Kidney epithelial cell (primary cell): ENCODE data around the gene IL1RN. TPM values are rescaled to one million over a fixed set of nuclear protein-coding genes. Genes with fewer than 3 reads are reported as not detected.
"Not testable (repeated sequence)": the region's sequence is repeated elsewhere in the genome, so short reads cannot be mapped to it uniquely, and the experiment has no call there.

Experiments used
- DNase-seq: peaks from one replicate; pipeline ENCODE4 v3.0.0-alpha.2; 2010; ENCODE audit warnings: low read depth
- H3K27me3 ChIP-seq: 2 replicates; pipeline ENCODE4 v1.6.0; 2011; ENCODE audit warnings: low read length; ENCODE audit not compliant: control insufficient read depth, insufficient read depth
- H3K36me3 ChIP-seq: 2 replicates; pipeline ENCODE4 v1.5.1; 2011; ENCODE audit warnings: low read length; ENCODE audit not compliant: control insufficient read depth, insufficient read depth
- H3K4me3 ChIP-seq: 2 replicates; pipeline ENCODE4 v1.5.1; 2011; ENCODE audit warnings: low read depth, mild to moderate bottlenecking, control low read depth, low read length
- CTCF ChIP-seq: IDR thresholded peaks from 2 replicates; pipeline ENCODE4 v1.5.1; 2011; ENCODE audit warnings: mild to moderate bottlenecking, moderate library complexity, low read length, control low read depth, inconsistent platforms; ENCODE audit not compliant: insufficient read depth, poor library complexity, severe bottlenecking
- total RNA-seq: library from RNA; depleted of rRNA; stranded (reverse); fragments of >200 nt; gene quantifications from 2 replicates; pipeline ENCODE4 v1.2.3, GENCODE V29; 2015

IL1RN gene
- total RNA-seq, 1 donor from 2014 or later = 11.3 TPM

- DNase-seq = no peak
- H3K27me3 ChIP-seq = peaks cover 8% of the 10 kb centered on the region
- H3K36me3 ChIP-seq = no peaks in the 10 kb centered on the region
- no peak overlapping the region for H3K4me3 ChIP-seq
- no peak for TF ChIP-seq CTCF
Measured at GRCh38 chr2:113089916-113090315, 37.5 kb upstream of the IL1RN start.

- TF ChIP-seq CTCF = no peak
- no peak for DNase-seq
- Histone ChIP-seq H3K27me3 (peaks cover 8% of the 10 kb centered on the region), H3K36me3 (no peaks in the 10 kb centered on the region), H3K4me3 (no peak overlapping the region)
Measured at GRCh38 chr2:113091231-113091896, 36.0 kb upstream of the IL1RN start.

GRCh38 chr2:113092864-113093612 is 34.4 kb upstream of the IL1RN start:
- DNase-seq = no peak
- Histone ChIP-seq H3K36me3 (no peaks in the 10 kb centered on the region), H3K27me3 (peaks cover 8% of the 10 kb centered on the region), H3K4me3 (no peak overlapping the region)
- TF ChIP-seq CTCF = no peak

GRCh38 chr2:113093613-113093977 is 33.8 kb upstream of the IL1RN start:
- TF ChIP-seq CTCF = no peak
- Histone ChIP-seq H3K27me3 (peaks cover 8% of the 10 kb centered on the region), H3K4me3 (no peak overlapping the region), H3K36me3 (no peaks in the 10 kb centered on the region)
- DNase-seq = no peak

- not testable (repeated sequence) for H3K27me3 ChIP-seq, H3K36me3 ChIP-seq, DNase-seq, H3K4me3 ChIP-seq
Measured at GRCh38 chr2:113096306-113096705, 31.1 kb upstream of the IL1RN start.

GRCh38 chr2:113096842-113097618 is 30.4 kb upstream of the IL1RN start:
- not testable (repeated sequence) for H3K36me3 ChIP-seq, DNase-seq, H3K27me3 ChIP-seq, H3K4me3 ChIP-seq
